MM.1S (cell line): Measurements from ENCODE around the gene AMACR.

ENCODE experiments used
- DNase-seq: peaks from one replicate; pipeline ENCODE4 v3.0.0-alpha.2; 2015
- H2AFZ ChIP-seq: fragments of 300-600 bp; sonication (generic); 2 replicates; pipeline ENCODE4 v1.6.0; 2016; ENCODE audit warnings: antibody characterized with exemption, low read length
- H3F3A ChIP-seq: fragments of 300-600 bp; sonication (generic); 2 replicates; pipeline ENCODE4 v1.6.1; 2016; ENCODE audit warnings: mild to moderate bottlenecking, antibody characterized with exemption, low read length, moderate library complexity, mixed read lengths; ENCODE audit not compliant: insufficient read depth
- H3K27ac ChIP-seq: fragments of 300-600 bp; sonication (generic); 2 replicates; pipeline ENCODE4 v1.5.1; 2016; ENCODE audit warnings: mild to moderate bottlenecking, low read length
- H3K27me3 ChIP-seq: fragments of 300-600 bp; sonication (generic); replicated peaks from 2 replicates; pipeline ENCODE4 v1.6.0; 2016; ENCODE audit warnings: low read length; ENCODE audit not compliant: insufficient read depth
- H3K36me3 ChIP-seq: fragments of 300-600 bp; sonication (generic); replicated peaks from 2 replicates; pipeline ENCODE4 v1.6.1; 2016; ENCODE audit warnings: mild to moderate bottlenecking, low read length, mixed read lengths; ENCODE audit not compliant: insufficient read depth
- H3K4me1 ChIP-seq: fragments of 300-600 bp; sonication (generic); 2 replicates; pipeline ENCODE4 v1.6.1; 2016; ENCODE audit warnings: low read length, mixed read lengths
- H3K4me2 ChIP-seq: fragments of 300-600 bp; sonication (generic); 2 replicates; pipeline ENCODE4 v1.6.0; 2016; ENCODE audit warnings: low read depth, low read length
- H3K4me3 ChIP-seq: fragments of 300-600 bp; sonication (generic); 2 replicates; pipeline ENCODE4 v1.5.1; 2016; ENCODE audit warnings: low read length, mixed read lengths
- H3K79me2 ChIP-seq: fragments of 300-600 bp; sonication (generic); 2 replicates; pipeline ENCODE4 v1.6.1; 2016; ENCODE audit warnings: mixed run types, low read length, mixed read lengths
- H3K9ac ChIP-seq: fragments of 300-600 bp; sonication (generic); 2 replicates; pipeline ENCODE4 v1.6.1; 2016; ENCODE audit warnings: low read length, mixed read lengths
- H3K9me2 ChIP-seq: fragments of 300-600 bp; sonication (generic); replicated peaks from 2 replicates; pipeline ENCODE4 v1.6.1; 2016; ENCODE audit warnings: mild to moderate bottlenecking, low read length, mixed read lengths; ENCODE audit not compliant: insufficient read depth
- H3K9me3 ChIP-seq: fragments of 300-600 bp; sonication (generic); replicated peaks from 2 replicates; pipeline ENCODE4 v1.6.1; 2016; ENCODE audit warnings: mild to moderate bottlenecking, low read length, mixed read lengths; ENCODE audit not compliant: insufficient read depth
- H4K20me1 ChIP-seq: fragments of 300-600 bp; sonication (generic); 2 replicates; pipeline ENCODE4 v1.6.1; 2016; ENCODE audit warnings: mild to moderate bottlenecking, low read length, moderate library complexity, mixed read lengths; ENCODE audit not compliant: insufficient read depth
- EZH2 ChIP-seq: fragments of 300-600 bp; sonication (generic); optimal IDR thresholded peaks from 2 replicates; pipeline ENCODE3; 2017; ENCODE audit warnings: low read depth, mild to moderate bottlenecking, antibody characterized with exemption, low read length, mixed read lengths
- EZH2phosphoT487 ChIP-seq: fragments of 300-600 bp; sonication (generic); IDR thresholded peaks from 2 replicates; pipeline ENCODE4 v1.6.1; 2018; ENCODE audit warnings: antibody characterized with exemption, low read length
- TF ChIP-seq, protein P1 (sequence below): fragments of 300-600 bp; sonication (generic); IDR thresholded peaks from 2 replicates; pipeline ENCODE4 v1.5.1; 2016; ENCODE audit warnings: antibody characterized with exemption, low read length, mixed read lengths

AMACR gene

GRCh38 chr5:34040472-34040871, 32.6 kb upstream of the AMACR start:
- H3K9ac ChIP-seq: no peak overlapping the region
- no peaks in the 10 kb centered on the region for H3K27me3 ChIP-seq
- H3K9me2 ChIP-seq: no peaks in the 10 kb centered on the region
- H3K27ac ChIP-seq: no peak overlapping the region
- no peaks in the 10 kb centered on the region for H3K4me1 ChIP-seq
- no peaks in the 10 kb centered on the region for H3F3A ChIP-seq
- H3K36me3 ChIP-seq: no peaks in the 10 kb centered on the region
- no peak overlapping the region for H2AFZ ChIP-seq
- H4K20me1 ChIP-seq: no peaks in the 10 kb centered on the region
- no peaks in the 10 kb centered on the region for H3K9me3 ChIP-seq
- DNase-seq: no peak
- H3K4me2 ChIP-seq: no peak overlapping the region
- TF ChIP-seq, protein P1, sequence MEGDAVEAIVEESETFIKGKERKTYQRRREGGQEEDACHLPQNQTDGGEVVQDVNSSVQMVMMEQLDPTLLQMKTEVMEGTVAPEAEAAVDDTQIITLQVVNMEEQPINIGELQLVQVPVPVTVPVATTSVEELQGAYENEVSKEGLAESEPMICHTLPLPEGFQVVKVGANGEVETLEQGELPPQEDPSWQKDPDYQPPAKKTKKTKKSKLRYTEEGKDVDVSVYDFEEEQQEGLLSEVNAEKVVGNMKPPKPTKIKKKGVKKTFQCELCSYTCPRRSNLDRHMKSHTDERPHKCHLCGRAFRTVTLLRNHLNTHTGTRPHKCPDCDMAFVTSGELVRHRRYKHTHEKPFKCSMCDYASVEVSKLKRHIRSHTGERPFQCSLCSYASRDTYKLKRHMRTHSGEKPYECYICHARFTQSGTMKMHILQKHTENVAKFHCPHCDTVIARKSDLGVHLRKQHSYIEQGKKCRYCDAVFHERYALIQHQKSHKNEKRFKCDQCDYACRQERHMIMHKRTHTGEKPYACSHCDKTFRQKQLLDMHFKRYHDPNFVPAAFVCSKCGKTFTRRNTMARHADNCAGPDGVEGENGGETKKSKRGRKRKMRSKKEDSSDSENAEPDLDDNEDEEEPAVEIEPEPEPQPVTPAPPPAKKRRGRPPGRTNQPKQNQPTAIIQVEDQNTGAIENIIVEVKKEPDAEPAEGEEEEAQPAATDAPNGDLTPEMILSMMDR: no peak
- TF ChIP-seq EZH2phosphoT487 (no peak), EZH2 (no peak)
- H3K79me2 ChIP-seq: no peaks in the 10 kb centered on the region
- H3K4me3 ChIP-seq: no peak overlapping the region

- TF ChIP-seq, protein P1: no peak
- TF ChIP-seq EZH2phosphoT487 (no peak), EZH2 (no peak)
Observed at GRCh38 chr5:34039398-34040157, 31.7 kb upstream of the AMACR start.

DNA sequence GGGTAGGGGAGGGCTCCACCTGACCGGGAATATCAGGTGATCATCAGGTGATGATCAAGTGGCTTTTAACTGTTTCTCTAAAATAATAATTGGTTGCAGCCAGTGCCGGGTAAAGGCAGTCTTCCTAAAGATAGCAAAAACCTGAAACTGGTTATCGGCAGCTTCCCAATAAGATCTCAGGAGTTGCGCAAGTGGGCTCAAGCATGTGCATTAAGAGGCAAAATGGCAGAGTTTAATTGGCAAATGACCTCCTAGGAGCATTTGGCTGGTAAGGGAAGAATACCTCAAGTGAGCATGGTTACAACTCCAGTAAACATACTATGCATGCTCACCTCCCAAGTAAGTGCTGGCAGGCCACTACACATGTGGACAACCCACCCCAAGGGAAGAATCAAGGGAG, 31.0 kb upstream of the AMACR start:
- Histone ChIP-seq H3K4me1 (no peaks in the 10 kb centered on the region), H3K36me3 (no peaks in the 10 kb centered on the region), H3K27me3 (no peaks in the 10 kb centered on the region)

More at GRCh38 chr5:34039398-34040157, 31.7 kb upstream of the AMACR start:
- no peak overlapping the region for H3K9ac ChIP-seq
- H3K4me2 ChIP-seq: no peak overlapping the region
- H2AFZ ChIP-seq: no peak overlapping the region
- no peaks in the 10 kb centered on the region for H4K20me1 ChIP-seq
- H3K9me3 ChIP-seq: no peaks in the 10 kb centered on the region
- no peak overlapping the region for H3K27ac ChIP-seq
- H3K4me3 ChIP-seq: no peak overlapping the region
- H3K36me3 ChIP-seq: no peaks in the 10 kb centered on the region
- H3K27me3 ChIP-seq: no peaks in the 10 kb centered on the region
- no peaks in the 10 kb centered on the region for H3K79me2 ChIP-seq
- DNase-seq: no peak
- no peaks in the 10 kb centered on the region for H3F3A ChIP-seq
- H3K9me2 ChIP-seq: no peaks in the 10 kb centered on the region
- H3K4me1 ChIP-seq: no peaks in the 10 kb centered on the region

More for the DNA sequence above, 31.0 kb upstream of the AMACR start:
- Histone ChIP-seq H2AFZ (no peak overlapping the region), H3K4me3 (no peak overlapping the region), H3K9ac (no peak overlapping the region), H3K9me2 (no peaks in the 10 kb centered on the region), H3K27ac (no peak overlapping the region), H3F3A (no peaks in the 10 kb centered on the region), H3K4me2 (no peak overlapping the region), H3K9me3 (no peaks in the 10 kb centered on the region), H3K79me2 (no peaks in the 10 kb centered on the region), H4K20me1 (no peaks in the 10 kb centered on the region)
- TF ChIP-seq, protein P1: no peak
- TF ChIP-seq EZH2phosphoT487 (no peak), EZH2 (no peak)
- DNase-seq: no peak
